ENCODE results near the gene CYP4B1.
"Not testable (repeated sequence)": the region's sequence is repeated elsewhere in the genome, so short reads cannot be mapped to it uniquely, and the experiment has no call there.

CYP4B1 gene

DNA sequence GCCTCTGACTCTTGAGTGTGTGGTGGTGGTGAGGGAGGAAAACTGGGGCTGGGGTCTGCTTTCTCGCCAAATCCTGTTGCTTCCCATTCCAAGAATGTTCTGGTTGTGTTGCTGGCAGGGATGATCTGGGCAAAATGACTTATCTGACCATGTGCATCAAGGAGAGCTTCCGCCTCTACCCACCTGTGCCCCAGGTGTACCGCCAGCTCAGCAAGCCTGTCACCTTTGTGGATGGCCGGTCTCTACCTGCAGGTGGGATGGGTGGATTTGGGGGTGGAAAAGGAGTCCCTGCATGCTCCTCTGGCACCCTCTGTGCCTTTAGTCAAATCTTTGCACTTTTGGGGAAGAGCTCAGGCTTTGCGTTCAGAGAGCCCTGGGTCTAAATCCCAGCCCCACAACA is 18.1 kb downstream of the CYP4B1 start:
- DNase-seq: no peak

DNA sequence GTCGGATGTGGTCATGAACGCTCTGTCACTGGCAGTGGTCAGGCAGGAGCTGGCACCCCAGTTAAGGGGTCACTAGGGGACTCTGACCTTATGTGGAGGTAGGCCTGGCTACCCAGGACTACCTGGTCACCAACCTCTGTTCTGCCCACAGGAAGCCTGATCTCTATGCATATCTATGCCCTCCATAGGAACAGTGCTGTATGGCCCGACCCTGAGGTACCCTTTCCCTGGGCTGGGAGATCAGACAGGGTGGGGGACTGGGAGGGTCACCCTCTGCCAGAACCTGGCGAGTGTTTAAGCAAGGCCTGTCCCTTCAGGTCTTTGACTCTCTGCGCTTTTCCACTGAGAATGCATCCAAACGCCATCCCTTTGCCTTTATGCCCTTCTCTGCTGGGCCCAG is 19.0 kb downstream of the CYP4B1 start:
- no peak for DNase-seq

DNA sequence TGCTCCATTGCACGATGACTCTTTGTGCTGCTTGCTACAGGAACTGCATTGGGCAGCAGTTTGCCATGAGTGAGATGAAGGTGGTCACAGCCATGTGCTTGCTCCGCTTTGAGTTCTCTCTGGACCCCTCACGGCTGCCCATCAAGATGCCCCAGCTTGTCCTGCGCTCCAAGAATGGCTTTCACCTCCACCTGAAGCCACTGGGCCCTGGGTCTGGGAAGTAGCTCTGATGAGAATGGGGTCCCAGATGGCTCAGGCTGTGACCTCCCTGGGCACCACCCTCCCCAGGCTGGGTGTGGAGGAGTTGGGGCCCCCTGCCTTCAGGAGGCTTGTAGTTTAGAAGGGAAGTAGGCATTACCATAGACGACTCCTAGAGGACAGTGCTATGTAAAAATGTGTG is 19.7 kb downstream of the CYP4B1 start:
- no peak for DNase-seq

DNA sequence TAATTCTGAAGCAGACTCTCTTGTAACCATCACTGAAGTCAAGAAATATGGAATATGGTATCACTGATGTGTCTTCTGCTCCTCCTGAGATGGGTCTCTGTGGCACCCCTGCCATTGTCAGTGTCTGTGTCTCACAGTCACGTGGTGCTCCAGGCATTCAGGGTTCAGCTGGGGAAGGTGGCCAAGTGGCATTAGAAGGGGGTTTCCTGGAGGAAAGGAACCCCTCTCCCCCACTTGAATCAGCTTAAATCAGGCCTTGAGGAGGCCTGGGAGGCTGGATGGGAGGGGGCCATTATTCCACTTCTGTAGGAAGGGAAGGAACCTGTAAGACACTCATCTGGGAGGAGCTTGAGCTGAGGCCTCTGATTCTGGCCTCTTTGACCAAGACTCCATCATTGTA is 20.5 kb downstream of the CYP4B1 start:
- no peak for DNase-seq

DNA sequence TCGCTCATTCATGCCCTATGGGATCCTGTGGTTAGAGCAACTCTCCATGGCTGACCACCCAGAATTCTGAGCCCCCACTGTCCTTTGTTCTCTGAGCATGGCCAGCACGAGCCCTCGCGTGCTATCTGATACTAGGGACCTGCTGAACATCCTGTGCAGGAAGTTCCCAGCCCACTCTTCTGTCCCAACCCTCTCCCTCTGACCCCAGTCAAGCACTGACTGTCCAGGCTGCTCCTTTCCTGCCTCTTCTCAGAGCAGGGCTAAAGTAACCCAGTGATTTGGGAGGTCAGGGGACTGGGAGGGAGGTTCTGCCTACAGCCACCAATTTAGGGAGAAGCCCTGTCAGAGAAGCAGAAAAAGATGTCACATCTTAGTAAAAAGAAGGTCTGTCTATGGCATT is 21.2 kb downstream of the CYP4B1 start:
- DNase-seq: no peak

DNA sequence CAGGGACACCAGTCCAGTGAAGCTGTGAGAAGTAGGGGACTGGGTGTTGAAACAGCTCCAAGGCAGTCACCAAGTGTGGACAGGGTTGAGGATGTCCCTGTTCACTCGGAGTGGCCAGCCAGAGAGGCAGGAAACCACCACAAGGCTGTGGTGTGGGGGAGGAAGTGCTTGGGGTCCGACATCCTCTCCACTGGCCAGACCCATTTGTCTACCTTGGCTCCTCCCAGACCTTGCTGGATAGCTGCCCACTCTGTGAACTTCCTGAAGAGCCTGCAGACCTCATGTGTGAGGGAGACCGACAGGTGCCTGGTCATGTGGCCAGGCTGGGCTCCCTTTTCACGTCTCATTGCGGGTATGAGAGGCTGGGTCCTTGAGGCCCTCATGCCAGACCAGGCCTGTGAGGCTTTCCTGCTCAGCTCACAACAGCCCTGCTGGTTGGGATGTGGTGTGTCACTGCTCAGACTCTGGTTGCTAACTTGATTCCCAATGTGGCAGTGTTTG is 21.8 kb downstream of the CYP4B1 start:
- peak; percentile 84 for DNase-seq

DNA sequence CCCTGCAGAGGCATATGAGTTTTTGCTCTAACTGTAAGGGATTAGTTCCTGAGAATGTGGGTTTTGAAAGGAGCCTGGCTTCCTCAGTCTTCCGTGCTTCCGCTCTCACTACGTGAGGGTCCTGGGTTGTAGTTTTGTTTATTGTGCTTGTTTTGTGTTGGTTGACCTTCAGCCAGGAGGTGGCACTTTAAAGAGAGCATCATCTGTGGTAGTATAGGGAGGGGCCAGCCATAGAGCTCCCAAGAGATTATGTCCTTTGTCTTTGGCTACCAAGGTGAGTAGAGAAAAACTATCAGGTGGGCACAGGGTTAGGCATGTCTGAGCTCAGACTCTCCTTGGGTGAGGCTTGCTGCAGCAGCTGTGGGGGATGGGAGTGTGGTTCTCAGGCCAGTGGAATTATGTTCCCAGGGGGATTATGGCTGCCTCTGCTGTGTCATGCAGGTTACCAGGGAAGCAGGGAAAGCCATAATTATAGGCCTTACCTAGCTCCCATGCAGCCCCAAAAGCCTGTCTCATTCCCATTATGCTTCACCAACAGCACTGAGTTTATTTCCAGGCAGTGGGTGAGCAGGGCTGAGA is 23.5 kb downstream of the CYP4B1 start:
- no peak for DNase-seq

DNA sequence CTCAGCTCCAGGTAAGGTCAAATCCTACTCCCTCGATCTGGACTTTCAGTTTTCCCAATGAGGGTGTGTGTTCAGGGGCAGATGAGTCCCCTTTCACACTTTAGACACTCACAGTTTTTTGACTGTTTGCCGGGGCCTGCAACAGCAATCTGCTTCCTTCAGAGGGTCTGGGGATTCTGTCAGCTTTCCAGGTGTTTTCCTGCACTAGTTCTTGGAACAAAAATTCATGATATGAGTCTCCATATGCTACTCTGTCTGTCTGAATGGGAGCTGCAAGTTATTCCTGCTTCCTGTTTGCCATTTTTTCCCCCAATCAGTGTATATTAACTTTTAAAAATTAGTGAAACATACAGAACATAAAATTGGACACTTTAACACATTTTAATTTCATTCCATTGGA is 24.3 kb downstream of the CYP4B1 start:
- no peak for DNase-seq

DNA sequence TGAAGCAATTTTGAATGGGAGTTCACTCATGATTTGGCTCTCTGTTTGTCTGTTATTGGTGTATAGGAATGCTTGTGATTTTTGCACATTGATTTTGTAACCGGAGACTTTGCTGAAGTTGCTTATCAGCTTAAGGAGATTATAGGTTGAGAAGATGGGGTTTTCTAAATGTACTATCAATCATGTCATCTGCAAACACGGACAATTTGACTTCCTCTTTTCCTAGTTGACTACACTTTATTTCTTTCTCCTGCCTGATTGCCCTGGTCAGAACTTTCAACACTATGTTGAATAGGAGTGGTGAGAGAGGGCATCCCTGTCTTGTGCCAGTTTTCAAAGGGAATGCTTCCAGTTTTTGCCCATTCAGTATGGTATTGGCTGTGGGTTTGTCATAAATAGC is 28.0 kb downstream of the CYP4B1 start:
- DNase-seq: not testable (repeated sequence)

DNA sequence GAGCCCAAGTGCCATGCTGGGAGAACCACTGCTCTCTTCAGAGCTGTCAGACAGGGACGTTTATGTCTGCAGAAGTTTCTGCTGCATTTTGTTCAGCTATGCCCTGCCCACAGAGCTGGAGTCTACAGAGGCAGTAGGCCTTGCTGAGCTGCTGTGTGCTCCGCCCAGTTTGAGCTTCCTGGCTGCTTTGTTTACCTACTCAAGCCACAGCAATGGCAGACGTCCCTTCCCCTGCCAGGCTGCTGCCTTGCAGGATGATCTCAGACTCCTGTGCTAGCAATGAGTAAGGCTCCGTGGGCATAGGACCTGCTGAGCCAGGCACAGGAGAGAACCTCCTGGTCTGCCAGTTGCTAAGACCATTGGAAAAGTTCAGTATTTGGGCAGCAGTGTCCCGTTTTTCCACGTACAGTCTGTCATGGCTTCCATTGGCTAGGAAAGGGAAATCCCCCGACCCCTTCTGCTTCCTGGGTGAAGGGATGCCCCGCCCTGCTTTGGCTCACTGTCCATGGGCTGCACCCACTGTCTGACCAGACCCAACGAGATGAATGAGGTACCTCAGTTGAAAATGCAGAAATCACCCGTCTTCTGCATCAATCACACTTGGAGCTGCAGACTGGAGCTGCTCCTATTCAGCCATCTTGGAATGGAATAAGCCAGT is 31.9 kb downstream of the CYP4B1 start:
- DNase-seq: no peak

DNA sequence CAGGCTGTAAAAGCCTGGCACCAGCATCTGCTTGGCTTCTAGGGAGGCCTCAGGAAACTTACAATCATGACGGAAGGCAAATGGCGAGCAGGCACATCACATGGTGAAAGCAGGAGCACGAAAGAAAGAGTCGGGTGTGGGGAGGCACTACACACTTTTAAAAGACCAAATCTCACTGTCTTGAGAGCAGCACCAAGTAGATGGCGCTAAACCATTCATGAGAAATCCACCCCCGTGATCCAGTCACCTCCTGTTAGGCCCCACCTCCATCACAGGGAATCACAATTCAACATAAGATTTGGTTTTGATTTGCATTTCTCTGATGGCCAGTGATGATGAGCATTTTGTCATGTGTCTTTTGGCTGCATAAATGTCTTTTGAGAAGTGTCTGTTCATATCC is 36.6 kb downstream of the CYP4B1 start:
- not testable (repeated sequence) for DNase-seq

DNA sequence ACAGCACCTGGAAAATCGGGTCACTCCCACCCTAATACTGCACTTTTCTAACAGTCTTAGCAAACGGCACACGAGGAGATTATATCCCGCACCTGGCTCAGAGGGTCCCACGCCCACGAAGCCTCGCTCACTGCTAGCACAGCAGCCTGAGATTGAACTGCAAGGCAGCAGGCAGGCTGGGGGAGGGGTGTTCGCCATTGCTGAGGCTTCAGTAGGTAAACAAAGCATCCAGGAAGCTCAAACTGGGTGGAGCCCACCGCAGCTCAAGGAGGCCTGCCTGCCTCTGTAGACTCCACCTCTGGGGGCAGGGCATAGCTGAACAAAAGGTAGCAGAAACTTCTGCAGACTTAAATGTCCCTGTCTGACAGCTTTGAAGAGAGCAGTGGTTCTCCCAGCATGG is 47.5 kb downstream of the CYP4B1 start:
- DNase-seq: not testable (repeated sequence)

DNA sequence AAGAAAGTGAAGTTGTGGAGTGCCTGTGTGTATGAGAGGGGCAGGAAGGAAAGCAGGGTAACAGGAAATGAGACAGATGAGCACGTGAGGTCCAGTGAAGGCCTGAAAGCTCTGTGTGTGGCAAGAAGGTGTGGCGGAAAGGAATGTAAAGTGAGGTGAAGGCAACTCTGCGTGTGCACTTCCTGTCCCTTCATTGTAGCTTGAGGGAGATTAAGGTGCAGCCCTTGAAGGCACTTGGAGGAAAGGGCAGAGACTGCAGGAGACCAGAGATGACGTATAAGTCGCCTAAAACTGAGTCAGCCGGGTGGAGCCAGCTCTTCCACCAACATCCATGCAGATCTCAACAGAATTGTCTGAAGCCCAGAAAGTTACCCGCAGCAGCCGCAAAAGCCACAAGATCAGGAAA is 58.8 kb downstream of the CYP4B1 start:
- not testable (repeated sequence) for DNase-seq

DNA sequence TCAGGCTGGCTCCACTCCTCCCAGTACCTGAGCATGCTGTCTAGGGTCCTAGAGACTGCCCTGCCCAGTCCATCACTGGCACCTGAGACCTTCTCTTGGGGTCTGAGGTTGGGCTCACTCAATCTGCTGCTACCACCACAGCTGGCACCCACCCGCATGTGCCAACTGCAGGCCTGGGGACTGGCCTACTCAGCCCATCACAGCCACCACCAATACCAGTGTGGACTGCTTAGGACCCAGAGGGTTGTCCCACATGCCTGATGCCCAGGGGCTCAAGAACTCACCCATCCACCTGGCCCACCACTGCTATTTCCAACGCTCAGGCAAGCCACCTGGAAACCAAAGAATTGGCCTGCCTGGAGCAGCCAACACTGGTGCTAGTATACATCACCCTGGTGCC is 63.5 kb downstream of the CYP4B1 start:
- no peak for DNase-seq

Data from DMS79 (cell line).